CD8-positive, alpha-beta memory T cell (primary cell): ENCODE measurements around the gene PAX2. TPM values are rescaled to one million over a fixed set of nuclear protein-coding genes. Genes with fewer than 3 reads are reported as not detected.

ENCODE experiments used
- CTCF ChIA-PET: fragments of 350-600 bp; sonication (Branson Sonifier 250); formaldehyde crosslinking; loops from one replicate; lab custom pipeline; 2021; ENCODE audit warnings: antibody characterized with exemption; lab: Charles Lee
- POLR2A ChIA-PET: fragments of 350-600 bp; sonication (Branson Sonifier 250); formaldehyde crosslinking; loops from one replicate; lab custom pipeline; 2021; ENCODE audit warnings: antibody characterized with exemption; lab: Charles Lee
- DNase-seq, 5 donors: peaks; one replicate each; pipeline versions ENCODE4 v3.0.0 to v3.0.0-alpha.2; 2020 to 2022; ENCODE audit warnings: mixed read lengths in 1 of 5
- H3K27ac ChIP-seq: one replicate; pipeline ENCODE4 v1.7.0; 2013; ENCODE audit warnings: low read depth, mild to moderate bottlenecking, low read length, moderate library complexity
- H3K27me3 ChIP-seq: 2 replicates; pipeline ENCODE4 v1.7.0; 2013; ENCODE audit warnings: low read length, mild to moderate bottlenecking; ENCODE audit not compliant: insufficient read depth, poor library complexity, severe bottlenecking
- H3K36me3 ChIP-seq: 2 replicates; pipeline ENCODE4 v1.7.0; 2013; ENCODE audit warnings: mild to moderate bottlenecking, low read length, moderate library complexity; ENCODE audit not compliant: insufficient read depth
- H3K4me1 ChIP-seq: 2 replicates; pipeline ENCODE4 v1.7.0; 2013; ENCODE audit warnings: mild to moderate bottlenecking, low read length, moderate library complexity; ENCODE audit not compliant: insufficient read depth
- H3K4me3 ChIP-seq: 2 replicates; pipeline ENCODE4 v1.7.0; 2013; ENCODE audit warnings: mild to moderate bottlenecking, low read length
- H3K9me3 ChIP-seq: 2 replicates; pipeline ENCODE4 v1.7.0; 2013; ENCODE audit warnings: mild to moderate bottlenecking, low read length
- H3K27ac Mint-ChIP-seq, 8 donors: one replicate each; pipeline ENCODE4 v1.8.0; 2020 to 2021; ENCODE audit warnings: mixed read lengths in 8 of 8, mild to moderate bottlenecking in 6 of 8, inconsistent platforms in 3 of 8, moderate library complexity in 3 of 8
- H3K27me3 Mint-ChIP-seq, 2 donors: one replicate each; pipeline ENCODE4 v1.8.0; 2020 to 2021; ENCODE audit warnings: mixed read lengths in 2 of 2, mild to moderate bottlenecking in 1 of 2, moderate library complexity in 1 of 2
- H3K36me3 Mint-ChIP-seq, 3 donors: one replicate each; pipeline ENCODE4 v1.8.0; 2020 to 2021; ENCODE audit warnings: mixed read lengths in 3 of 3, inconsistent platforms in 1 of 3, mild to moderate bottlenecking in 1 of 3
- H3K4me1 Mint-ChIP-seq, 3 donors: one replicate each; pipeline ENCODE4 v1.8.0; 2020 to 2021; ENCODE audit warnings: mixed read lengths in 3 of 3, inconsistent platforms in 1 of 3, mild to moderate bottlenecking in 1 of 3
- H3K4me3 Mint-ChIP-seq, 7 donors: one replicate each; pipeline ENCODE4 v1.8.0; 2020 to 2021; ENCODE audit warnings: mixed read lengths in 7 of 7, mild to moderate bottlenecking in 6 of 7, moderate library complexity in 4 of 7, inconsistent platforms in 2 of 7
- H3K9me3 Mint-ChIP-seq, 5 donors: one replicate each; pipeline ENCODE4 v1.8.0; 2020 to 2022; ENCODE audit warnings: mixed read lengths in 5 of 5, mild to moderate bottlenecking in 3 of 5, moderate library complexity in 2 of 5, inconsistent platforms in 1 of 5
- polyA plus RNA-seq: library from polyadenylated mRNA; unstranded; fragments of 300-500 nt; fragmentation: Illumina TruSeq; gene quantifications from one replicate; pipeline ENCODE4 v1.2.3, GENCODE V29; 2021
- total RNA-seq, 2 experiments: library from RNA; stranded (reverse); gene quantifications; one replicate each; pipeline ENCODE4 v1.2.3, GENCODE V29; 2021

The PAX2 gene
- total and polyA plus RNA-seq, 3 experiments from 2014 or later: 0.04 TPM; not detected in 2

DNA sequence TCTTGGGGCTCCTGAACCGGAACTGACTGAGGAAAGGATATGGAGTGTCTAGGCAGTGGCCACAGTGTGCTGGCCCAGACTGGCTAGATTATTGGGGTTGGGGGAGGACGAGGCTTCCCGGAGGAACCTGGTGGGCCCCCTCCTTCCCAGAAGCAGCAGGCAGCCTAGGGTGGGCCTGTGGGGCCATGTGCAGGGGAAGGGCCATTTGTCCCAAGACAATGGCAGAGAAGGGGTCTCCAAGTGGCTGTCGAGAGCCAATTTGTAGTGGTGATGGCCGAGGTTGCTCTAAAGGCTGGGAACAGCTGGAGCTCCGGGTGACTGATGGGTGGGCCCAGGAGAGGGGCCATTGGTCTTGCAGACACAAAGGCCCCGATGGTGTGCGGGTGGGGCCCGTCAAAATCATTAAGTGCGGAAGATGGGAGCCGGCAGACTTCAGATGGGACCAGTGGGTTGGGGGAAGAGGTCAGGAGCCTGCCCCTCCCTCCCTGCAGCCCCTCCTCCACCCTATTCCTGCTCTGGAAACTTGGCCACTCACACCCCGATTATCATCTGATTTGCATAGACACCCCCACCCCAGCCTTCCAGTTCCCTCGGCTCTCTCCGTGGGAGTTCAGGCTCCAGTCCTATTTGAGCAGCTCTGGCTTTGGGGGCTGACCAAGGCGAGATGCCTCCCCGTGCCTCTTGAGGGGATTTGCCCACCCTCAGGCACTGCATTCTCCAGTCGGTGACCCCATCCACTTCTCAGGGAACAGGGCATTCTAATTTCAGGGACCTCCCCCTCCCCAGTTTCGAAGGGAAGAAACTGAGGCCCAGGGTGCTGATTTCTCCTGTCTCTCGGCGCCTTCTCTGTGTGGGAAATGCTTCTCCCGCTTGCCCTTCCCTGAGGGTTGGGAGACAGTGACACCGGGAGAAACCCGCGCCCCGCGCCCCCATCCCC is 36.0 kb upstream of the PAX2 start:
- Histone ChIP-seq H3K27ac (no peak overlapping the region), H3K4me3 (no peak overlapping the region), H3K36me3 (no peaks in the 10 kb centered on the region), H3K4me1 (no peaks in the 10 kb centered on the region), H3K9me3 (no peaks in the 10 kb centered on the region), H3K27me3 (peaks cover 19% of the 10 kb centered on the region)
- Mint-ChIP-seq H3K4me1 (peaks cover 0 to 10% (median 4%) of the 10 kb centered on the region in 3 donors), H3K9me3 (peaks cover 0 to 1% (median 0%) of the 10 kb centered on the region in 5 donors), H3K27me3 (peaks cover 63 to 75% of the 10 kb centered on the region in 2 donors), H3K27ac (no peak overlapping the region), H3K4me3 (no peak overlapping the region), H3K36me3 (no peaks in the 10 kb centered on the region)
- DNase-seq: no peak
- POLR2A ChIA-PET: no interaction called here
- CTCF ChIA-PET: no interaction called here

DNA sequence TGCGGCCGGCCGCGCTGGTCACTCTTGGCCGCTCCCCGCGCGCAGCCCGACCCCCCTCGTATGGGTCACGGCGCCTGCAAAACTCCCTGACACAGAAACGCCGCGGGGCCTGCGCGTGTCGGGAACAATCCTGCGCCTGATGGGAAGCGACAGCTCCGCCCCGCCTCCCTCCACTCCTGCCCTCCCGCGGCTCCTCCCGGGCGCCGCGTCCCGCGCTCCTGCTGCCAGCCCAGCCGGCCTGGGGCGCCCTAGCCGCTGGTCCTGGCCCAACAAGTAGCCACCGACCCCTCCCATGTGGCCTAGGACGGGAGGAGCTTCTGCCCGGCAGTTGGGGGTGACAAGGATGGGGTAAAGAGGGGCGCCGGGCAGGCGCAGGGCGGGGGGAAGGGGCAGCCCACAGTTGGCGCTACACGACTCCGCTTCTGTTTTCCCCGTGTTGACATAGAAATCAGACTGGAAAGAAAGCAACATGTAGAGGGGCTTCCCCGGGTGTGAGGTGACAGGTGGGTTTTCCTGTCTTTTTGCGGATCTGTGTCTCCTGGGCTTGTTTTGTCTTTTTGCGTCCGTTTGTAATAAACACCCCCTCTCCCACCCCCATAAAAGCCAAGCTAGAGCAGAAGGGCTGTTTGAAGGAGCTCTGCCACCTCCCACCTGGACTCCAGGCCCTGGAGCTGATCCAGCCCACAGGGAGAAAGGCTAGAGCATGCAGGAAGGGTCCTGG is 35.1 kb upstream of the PAX2 start:
- CTCF ChIA-PET: no interaction called here
- peaks cover 5 to 19% (median 9%) of the 10 kb centered on the region in 3 donors for H3K4me1 Mint-ChIP-seq
- no peak overlapping the region for H3K4me3 Mint-ChIP-seq
- POLR2A ChIA-PET: no interaction called here
- no peaks in the 10 kb centered on the region for H3K36me3 Mint-ChIP-seq
- no peak overlapping the region for H3K27ac ChIP-seq
- H3K36me3 ChIP-seq: no peaks in the 10 kb centered on the region
- no peak for DNase-seq
- peaks cover 0 to 1% (median 0%) of the 10 kb centered on the region in 5 donors for H3K9me3 Mint-ChIP-seq
- H3K27ac Mint-ChIP-seq: no peak overlapping the region
- H3K9me3 ChIP-seq: no peaks in the 10 kb centered on the region
- H3K27me3 Mint-ChIP-seq: peaks cover 72 to 83% of the 10 kb centered on the region in 2 donors
- H3K4me3 ChIP-seq: no peak overlapping the region
- H3K27me3 ChIP-seq: peaks cover 27% of the 10 kb centered on the region
- no peaks in the 10 kb centered on the region for H3K4me1 ChIP-seq

GRCh38 chr10:100713049-100713858 is 32.1 kb upstream of the PAX2 start:
- H3K4me3 ChIP-seq: no peak overlapping the region
- no peaks in the 10 kb centered on the region for H3K4me1 ChIP-seq
- H3K4me1 Mint-ChIP-seq: peaks cover 11 to 24% (median 12%) of the 10 kb centered on the region in 3 donors
- no peak for DNase-seq
- H3K27ac ChIP-seq: no peak overlapping the region
- peaks cover 68 to 85% of the 10 kb centered on the region in 2 donors for H3K27me3 Mint-ChIP-seq
- peak overlapping the region in 2 of 7 donors; percentile 8 to 21 for H3K4me3 Mint-ChIP-seq
- H3K36me3 ChIP-seq: no peaks in the 10 kb centered on the region
- ChIA-PET POLR2A (no interaction called here), CTCF (no interaction called here)
- H3K9me3 ChIP-seq: no peaks in the 10 kb centered on the region
- H3K9me3 Mint-ChIP-seq: peaks cover 0 to 1% (median 0%) of the 10 kb centered on the region in 5 donors
- H3K27ac Mint-ChIP-seq: no peak overlapping the region
- peaks cover 44% of the 10 kb centered on the region for H3K27me3 ChIP-seq
- H3K36me3 Mint-ChIP-seq: no peaks in the 10 kb centered on the region

GRCh38 chr10:100713859-100714565 is 31.4 kb upstream of the PAX2 start:
- no peak overlapping the region for H3K4me3 ChIP-seq
- H3K4me3 Mint-ChIP-seq: peak overlapping the region in 2 of 7 donors; percentile 9 to 17
- POLR2A ChIA-PET: no interaction called here

GRCh38 chr10:100714566-100714950 is 30.8 kb upstream of the PAX2 start:
- peaks cover 44% of the 10 kb centered on the region for H3K27me3 ChIP-seq
- no peaks in the 10 kb centered on the region for H3K36me3 ChIP-seq
- H3K4me3 Mint-ChIP-seq: peak overlapping the region in 3 of 7 donors; percentile 9 to 16 (median 15)
- no peak overlapping the region for H3K27ac Mint-ChIP-seq
- no peaks in the 10 kb centered on the region for H3K9me3 ChIP-seq
- ChIA-PET POLR2A (no interaction called here), CTCF (no interaction called here)
- no peak overlapping the region for H3K4me3 ChIP-seq
- H3K36me3 Mint-ChIP-seq: no peaks in the 10 kb centered on the region
- DNase-seq: no peak
- peaks cover 68 to 85% of the 10 kb centered on the region in 2 donors for H3K27me3 Mint-ChIP-seq
- no peaks in the 10 kb centered on the region for H3K4me1 ChIP-seq
- H3K27ac ChIP-seq: no peak overlapping the region
- H3K4me1 Mint-ChIP-seq: peaks cover 11 to 24% (median 12%) of the 10 kb centered on the region in 3 donors
- H3K9me3 Mint-ChIP-seq: no peaks in the 10 kb centered on the region

More at GRCh38 chr10:100713859-100714565, 31.4 kb upstream of the PAX2 start:
- H3K27me3 ChIP-seq: peaks cover 44% of the 10 kb centered on the region
- H3K27ac Mint-ChIP-seq: no peak overlapping the region
- H3K9me3 ChIP-seq: no peaks in the 10 kb centered on the region
- peaks cover 66 to 85% of the 10 kb centered on the region in 2 donors for H3K27me3 Mint-ChIP-seq
- peaks cover 0 to 1% (median 0%) of the 10 kb centered on the region in 5 donors for H3K9me3 Mint-ChIP-seq
- H3K4me1 ChIP-seq: no peaks in the 10 kb centered on the region
- H3K36me3 Mint-ChIP-seq: no peaks in the 10 kb centered on the region
- H3K27ac ChIP-seq: no peak overlapping the region
- no peaks in the 10 kb centered on the region for H3K36me3 ChIP-seq
- peaks cover 11 to 24% (median 12%) of the 10 kb centered on the region in 3 donors for H3K4me1 Mint-ChIP-seq
- CTCF ChIA-PET: no interaction called here
- DNase-seq: no peak

- CTCF ChIA-PET: no interaction called here
Observed at GRCh38 chr10:100715101-100715444, 30.3 kb upstream of the PAX2 start.

More at GRCh38 chr10:100715101-100715444, 30.3 kb upstream of the PAX2 start:
- no peaks in the 10 kb centered on the region for H3K9me3 ChIP-seq
- peak overlapping the region in 1 of 8 donors; percentile 45 for H3K27ac Mint-ChIP-seq
- peaks cover 70 to 87% of the 10 kb centered on the region in 2 donors for H3K27me3 Mint-ChIP-seq
- peaks cover 11 to 24% (median 12%) of the 10 kb centered on the region in 3 donors for H3K4me1 Mint-ChIP-seq
- no peaks in the 10 kb centered on the region for H3K36me3 Mint-ChIP-seq
- H3K27me3 ChIP-seq: peaks cover 46% of the 10 kb centered on the region
- H3K36me3 ChIP-seq: no peaks in the 10 kb centered on the region
- DNase-seq: no peak
- no peak overlapping the region for H3K4me3 ChIP-seq
- H3K27ac ChIP-seq: no peak overlapping the region
- peak overlapping the region in 5 of 7 donors; percentile 26 to 71 (median 64) for H3K4me3 Mint-ChIP-seq
- POLR2A ChIA-PET: no interaction called here
- H3K4me1 ChIP-seq: no peaks in the 10 kb centered on the region
- no peaks in the 10 kb centered on the region for H3K9me3 Mint-ChIP-seq
